SK-N-SH (cell line): ENCODE data around the gene USP40. TPM values are rescaled to one million over a fixed set of nuclear protein-coding genes. Genes with fewer than 3 reads are reported as not detected.

Source experiments
- polyA plus RNA-seq, 3 experiments: library from polyadenylated mRNA; depleted of rRNA; stranded (reverse); fragments of >200 nt; gene quantifications; 2 replicates each; pipeline ENCODE4 v1.2.3, GENCODE V29; 2012

The USP40 gene
- polyA plus RNA-seq, 1 of the 3 experiments (the other 2 are of a cell fraction): 37.0 TPM

Other genes starting within 250 kb of the USP40 start
- 17.7 and 21.7 TPM in 2 replicates for gene DGKD, start 212.3 kb downstream of the USP40 start, polyA plus RNA-seq (2012; rRNA removed)
- gene UGT1A8, start 50.9 kb upstream of the USP40 start, polyA plus RNA-seq (2012; rRNA removed): not detected in 2 replicates
- not detected in 2 replicates for gene UGT1A10, start 69.7 kb upstream of the USP40 start, polyA plus RNA-seq (2012; rRNA removed)
- gene UGT1A9, start 105.1 kb upstream of the USP40 start, polyA plus RNA-seq (2012; rRNA removed): not detected in 2 replicates
- gene UGT1A7, start 115.1 kb upstream of the USP40 start, polyA plus RNA-seq (2012; rRNA removed): not detected in 2 replicates
- gene UGT1A6, start 126.1 kb upstream of the USP40 start, polyA plus RNA-seq (2012; rRNA removed): not detected in 2 replicates
- not detected in 2 replicates for gene UGT1A5, start 146.1 kb upstream of the USP40 start, polyA plus RNA-seq (2012; rRNA removed)
- gene UGT1A4, start 152.0 kb upstream of the USP40 start, polyA plus RNA-seq (2012; rRNA removed): not detected in 2 replicates
- gene UGT1A3, start 162.3 kb upstream of the USP40 start, polyA plus RNA-seq (2012; rRNA removed): not detected in 2 replicates
- not detected in 2 replicates for gene UGT1A1, start 193.5 kb upstream of the USP40 start, polyA plus RNA-seq (2012; rRNA removed)
- gene MROH2A, start 211.5 kb upstream of the USP40 start, polyA plus RNA-seq (2012; rRNA removed): 0.02 TPM in 1 of 2 replicates, not detected in the other